HepG2 (cell line): Measurements from ENCODE around the gene RHBG. TPM values are rescaled to one million over a fixed set of nuclear protein-coding genes. Genes with fewer than 3 reads are reported as not detected.

Experiments
- AGO2 ChIP-seq: fragments of 200-400 bp; formaldehyde crosslinking; optimal IDR thresholded peaks from 2 replicates; pipeline ENCODE3; 2017; ENCODE audit warnings: mild to moderate bottlenecking, low read depth, low read length, moderate library complexity
- CHCHD3 ChIP-seq: sonication (generic); formaldehyde crosslinking; IDR thresholded peaks from 2 replicates; pipeline ENCODE4 v1.8.0; 2022; ENCODE audit warnings: mild to moderate bottlenecking, missing genetic modification reagents, moderate library complexity
- GABPA ChIP-seq, 2 experiments: IDR thresholded peaks; 2 replicates each; pipeline ENCODE4 v1.6.1; 2011 to 2016; ENCODE audit warnings: low read depth in 2 of 2, low read length in 1 of 2, missing biosample characterization in 1 of 2, missing genetic modification characterization in 1 of 2
- MEIS2 ChIP-seq: sonication (generic); formaldehyde crosslinking; IDR thresholded peaks from 2 replicates; pipeline ENCODE4 v1.9.0; 2021; ENCODE audit warnings: mild to moderate bottlenecking, missing genetic modification reagents
- POLR2A ChIP-seq, 2 experiments: IDR thresholded peaks; 2 replicates each; pipeline ENCODE4 v1.6.1; 2011; ENCODE audit warnings: low read depth in 2 of 2, low read length in 2 of 2, mild to moderate bottlenecking in 1 of 2, moderate library complexity in 1 of 2; ENCODE audit not compliant: insufficient read depth in 1 of 2
- SOX5 ChIP-seq: IDR thresholded peaks from 2 replicates; pipeline ENCODE4 v1.6.1; 2016; ENCODE audit warnings: borderline replicate concordance
- TEAD3 ChIP-seq: optimal IDR thresholded peaks from 2 replicates; pipeline ENCODE3; 2016; ENCODE audit warnings: borderline replicate concordance
- YEATS4 ChIP-seq: sonication (generic); formaldehyde crosslinking; IDR thresholded peaks from 2 replicates; pipeline ENCODE4 v1.4.0; 2020; ENCODE audit warnings: missing genetic modification reagents, borderline replicate concordance
- ZC3H4 ChIP-seq: sonication (generic); formaldehyde crosslinking; IDR thresholded peaks from 2 replicates; pipeline ENCODE4 v1.4.0; 2020; ENCODE audit warnings: missing genetic modification reagents, borderline replicate concordance
- ZFAT ChIP-seq: sonication (generic); formaldehyde crosslinking; conservative IDR thresholded peaks from 2 replicates; pipeline ENCODE4 v1.8.1; 2023; ENCODE audit warnings: missing genetic modification reagents, inconsistent platforms
- ZFP37 ChIP-seq: sonication (generic); formaldehyde crosslinking; IDR thresholded peaks from 2 replicates; pipeline ENCODE4 v1.4.0; 2020; ENCODE audit warnings: missing genetic modification reagents, borderline replicate concordance
- ZNF205 ChIP-seq: IDR thresholded peaks from 2 replicates; pipeline ENCODE4 v1.6.1; 2018; ENCODE audit warnings: missing biosample characterization, missing genetic modification reagents
- ZNF446 ChIP-seq: sonication (generic); formaldehyde crosslinking; IDR thresholded peaks from 2 replicates; pipeline ENCODE4 v1.5.0; 2020; ENCODE audit warnings: mild to moderate bottlenecking, missing genetic modification reagents
- ZNF607 ChIP-seq: sonication (generic); formaldehyde crosslinking; IDR thresholded peaks from 2 replicates; pipeline ENCODE4 v1.5.1; 2020; ENCODE audit warnings: missing genetic modification reagents, mild to moderate bottlenecking, borderline replicate concordance
- ZNF678 ChIP-seq: sonication (generic); formaldehyde crosslinking; IDR thresholded peaks from 2 replicates; pipeline ENCODE4 v1.4.0; 2020; ENCODE audit warnings: mild to moderate bottlenecking, missing genetic modification reagents
- ZNF724P ChIP-seq: sonication (generic); formaldehyde crosslinking; IDR thresholded peaks from 2 replicates; pipeline ENCODE4 v1.8.0; 2022; ENCODE audit warnings: missing genetic modification reagents, borderline replicate concordance
- ZNF790 ChIP-seq: sonication (generic); formaldehyde crosslinking; IDR thresholded peaks from 2 replicates; pipeline ENCODE4 v1.8.0; 2022; ENCODE audit warnings: missing genetic modification reagents, mild to moderate bottlenecking, borderline replicate concordance
- polyA plus RNA-seq, 8 experiments: library from polyadenylated mRNA; depleted of rRNA in 3 of 8; stranded (reverse) in 7 of 8; unstranded in 1 of 8; fragments of >200 nt; fragmentation: Illumina TruSeq in 4 of 8; extraction: Trizol in 4 of 8; gene quantifications; 2 replicates each; pipeline versions ENCODE4 v1.2.1 to v1.2.3, GENCODE V29; 2011 to 2016; ENCODE audit warnings: low read depth in 4 of 8, missing spikeins in 1 of 8, mixed read lengths in 1 of 8; ENCODE audit not compliant: insufficient read depth in 1 of 8
- total RNA-seq, 5 experiments: library from RNA; depleted of rRNA; stranded (reverse); fragments of >200 nt; fragmentation: Illumina TruSeq; extraction: Trizol; gene quantifications; 2 replicates each; pipeline ENCODE4 v1.2.3, GENCODE V29; 2016; ENCODE audit warnings: low read depth in 1 of 5
- TF ChIP-seq, protein P1 (sequence below): sonication (generic); formaldehyde crosslinking; IDR thresholded peaks from 2 replicates; pipeline ENCODE4 v1.4.0; 2020; ENCODE audit warnings: missing genetic modification reagents, borderline replicate concordance
- TF ChIP-seq, protein P2 (sequence below), 2 experiments: sonication (generic) in 1 of 2; formaldehyde crosslinking in 1 of 2; IDR thresholded peaks; 2 replicates each; pipeline versions ENCODE4 v1.4.0 to v1.6.1; 2016 to 2020; ENCODE audit warnings: borderline replicate concordance in 1 of 2, low read depth in 1 of 2, mild to moderate bottlenecking in 1 of 2, missing genetic modification reagents in 1 of 2
- TF ChIP-seq, protein P3 (sequence below), 2 experiments: sonication (generic) in 1 of 2; formaldehyde crosslinking in 1 of 2; IDR thresholded peaks; 2 replicates each; pipeline versions ENCODE4 v1.4.0 to v1.6.1; 2018 to 2020; ENCODE audit warnings: missing genetic modification reagents in 2 of 2, borderline replicate concordance in 1 of 2, low read depth in 1 of 2, mild to moderate bottlenecking in 1 of 2, missing biosample characterization in 1 of 2

RHBG gene
- total and polyA plus RNA-seq, 2 of the 13 experiments (the other 11 are each of a cell fraction or from before 2014, with no cell fraction given) = 61.8 to 73.5 TPM

DNA sequence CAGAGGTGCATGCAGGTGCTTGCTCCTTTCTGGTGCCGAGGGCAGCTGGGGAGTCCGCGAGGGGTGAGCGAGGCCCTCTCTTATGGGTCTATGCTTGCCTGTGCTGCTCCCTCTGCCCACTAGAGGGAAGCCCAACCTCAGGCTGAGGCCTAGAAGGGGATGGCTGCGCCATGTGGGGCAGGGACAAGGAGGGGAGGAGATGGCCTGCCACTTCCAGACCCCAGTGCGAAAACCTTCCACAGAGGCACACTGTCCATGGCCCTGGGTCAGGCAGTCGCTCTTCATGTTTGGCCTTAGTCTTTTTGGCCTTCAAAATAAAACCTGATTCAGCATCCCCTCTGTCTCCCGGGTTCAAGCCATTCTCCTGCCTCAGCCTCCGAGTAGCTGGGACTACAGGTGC lies 14.0 kb downstream of the RHBG start (continued):
- TF ChIP-seq, protein P1, sequence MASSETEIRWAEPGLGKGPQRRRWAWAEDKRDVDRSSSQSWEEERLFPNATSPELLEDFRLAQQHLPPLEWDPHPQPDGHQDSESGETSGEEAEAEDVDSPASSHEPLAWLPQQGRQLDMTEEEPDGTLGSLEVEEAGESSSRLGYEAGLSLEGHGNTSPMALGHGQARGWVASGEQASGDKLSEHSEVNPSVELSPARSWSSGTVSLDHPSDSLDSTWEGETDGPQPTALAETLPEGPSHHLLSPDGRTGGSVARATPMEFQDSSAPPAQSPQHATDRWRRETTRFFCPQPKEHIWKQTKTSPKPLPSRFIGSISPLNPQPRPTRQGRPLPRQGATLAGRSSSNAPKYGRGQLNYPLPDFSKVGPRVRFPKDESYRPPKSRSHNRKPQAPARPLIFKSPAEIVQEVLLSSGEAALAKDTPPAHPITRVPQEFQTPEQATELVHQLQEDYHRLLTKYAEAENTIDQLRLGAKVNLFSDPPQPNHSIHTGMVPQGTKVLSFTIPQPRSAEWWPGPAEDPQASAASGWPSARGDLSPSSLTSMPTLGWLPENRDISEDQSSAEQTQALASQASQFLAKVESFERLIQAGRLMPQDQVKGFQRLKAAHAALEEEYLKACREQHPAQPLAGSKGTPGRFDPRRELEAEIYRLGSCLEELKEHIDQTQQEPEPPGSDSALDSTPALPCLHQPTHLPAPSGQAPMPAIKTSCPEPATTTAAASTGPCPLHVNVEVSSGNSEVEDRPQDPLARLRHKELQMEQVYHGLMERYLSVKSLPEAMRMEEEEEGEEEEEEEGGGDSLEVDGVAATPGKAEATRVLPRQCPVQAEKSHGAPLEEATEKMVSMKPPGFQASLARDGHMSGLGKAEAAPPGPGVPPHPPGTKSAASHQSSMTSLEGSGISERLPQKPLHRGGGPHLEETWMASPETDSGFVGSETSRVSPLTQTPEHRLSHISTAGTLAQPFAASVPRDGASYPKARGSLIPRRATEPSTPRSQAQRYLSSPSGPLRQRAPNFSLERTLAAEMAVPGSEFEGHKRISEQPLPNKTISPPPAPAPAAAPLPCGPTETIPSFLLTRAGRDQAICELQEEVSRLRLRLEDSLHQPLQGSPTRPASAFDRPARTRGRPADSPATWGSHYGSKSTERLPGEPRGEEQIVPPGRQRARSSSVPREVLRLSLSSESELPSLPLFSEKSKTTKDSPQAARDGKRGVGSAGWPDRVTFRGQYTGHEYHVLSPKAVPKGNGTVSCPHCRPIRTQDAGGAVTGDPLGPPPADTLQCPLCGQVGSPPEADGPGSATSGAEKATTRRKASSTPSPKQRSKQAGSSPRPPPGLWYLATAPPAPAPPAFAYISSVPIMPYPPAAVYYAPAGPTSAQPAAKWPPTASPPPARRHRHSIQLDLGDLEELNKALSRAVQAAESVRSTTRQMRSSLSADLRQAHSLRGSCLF = no peak
- peak in 1 of 2 experiments; percentile 35; a peak in 1 of 4 replicates for TF ChIP-seq POLR2A (IDR thresholded peaks at IDR 0.05; ENCODE audit: insufficient read depth in 1 of 2, low read depth in 2 of 2, low read length in 2 of 2)
- TF ChIP-seq YEATS4 (CRISPR knock-in tag) = no peak
- no peak for TF ChIP-seq ZNF790
- no peak for TF ChIP-seq TEAD3
- no peak for TF ChIP-seq ZNF205 (CRISPR knock-in tag)
- no peak for TF ChIP-seq GABPA (IDR thresholded peaks at IDR 0.05; ENCODE audit: low read depth, low read length)
- no peak for TF ChIP-seq GABPA (CRISPR knock-in tag; IDR thresholded peaks at IDR 0.05; ENCODE audit: low read depth)
- TF ChIP-seq, protein P2, sequence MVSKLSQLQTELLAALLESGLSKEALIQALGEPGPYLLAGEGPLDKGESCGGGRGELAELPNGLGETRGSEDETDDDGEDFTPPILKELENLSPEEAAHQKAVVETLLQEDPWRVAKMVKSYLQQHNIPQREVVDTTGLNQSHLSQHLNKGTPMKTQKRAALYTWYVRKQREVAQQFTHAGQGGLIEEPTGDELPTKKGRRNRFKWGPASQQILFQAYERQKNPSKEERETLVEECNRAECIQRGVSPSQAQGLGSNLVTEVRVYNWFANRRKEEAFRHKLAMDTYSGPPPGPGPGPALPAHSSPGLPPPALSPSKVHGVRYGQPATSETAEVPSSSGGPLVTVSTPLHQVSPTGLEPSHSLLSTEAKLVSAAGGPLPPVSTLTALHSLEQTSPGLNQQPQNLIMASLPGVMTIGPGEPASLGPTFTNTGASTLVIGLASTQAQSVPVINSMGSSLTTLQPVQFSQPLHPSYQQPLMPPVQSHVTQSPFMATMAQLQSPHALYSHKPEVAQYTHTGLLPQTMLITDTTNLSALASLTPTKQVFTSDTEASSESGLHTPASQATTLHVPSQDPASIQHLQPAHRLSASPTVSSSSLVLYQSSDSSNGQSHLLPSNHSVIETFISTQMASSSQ (IDR thresholded peaks at IDR 0.05; ENCODE audit: low read depth) = no peak
- TF ChIP-seq, protein P2 (CRISPR knock-in tag; IDR thresholded peaks at IDR 0.05; ENCODE audit: borderline replicate concordance) = no peak
- no peak for TF ChIP-seq ZNF724P
- TF ChIP-seq AGO2 = peak; percentile 64
- no peak for TF ChIP-seq ZFAT
- no peak for TF ChIP-seq ZC3H4 (CRISPR knock-in tag)
- TF ChIP-seq MEIS2 (CRISPR knock-in tag) = no peak
- no peak for TF ChIP-seq ZNF607
- TF ChIP-seq ZNF446 = no peak
- no peak for TF ChIP-seq ZNF678 (CRISPR knock-in tag)
- no peak for TF ChIP-seq CHCHD3 (CRISPR knock-in tag)
- no peak for TF ChIP-seq SOX5 (CRISPR knock-in tag)
- TF ChIP-seq, protein P3, sequence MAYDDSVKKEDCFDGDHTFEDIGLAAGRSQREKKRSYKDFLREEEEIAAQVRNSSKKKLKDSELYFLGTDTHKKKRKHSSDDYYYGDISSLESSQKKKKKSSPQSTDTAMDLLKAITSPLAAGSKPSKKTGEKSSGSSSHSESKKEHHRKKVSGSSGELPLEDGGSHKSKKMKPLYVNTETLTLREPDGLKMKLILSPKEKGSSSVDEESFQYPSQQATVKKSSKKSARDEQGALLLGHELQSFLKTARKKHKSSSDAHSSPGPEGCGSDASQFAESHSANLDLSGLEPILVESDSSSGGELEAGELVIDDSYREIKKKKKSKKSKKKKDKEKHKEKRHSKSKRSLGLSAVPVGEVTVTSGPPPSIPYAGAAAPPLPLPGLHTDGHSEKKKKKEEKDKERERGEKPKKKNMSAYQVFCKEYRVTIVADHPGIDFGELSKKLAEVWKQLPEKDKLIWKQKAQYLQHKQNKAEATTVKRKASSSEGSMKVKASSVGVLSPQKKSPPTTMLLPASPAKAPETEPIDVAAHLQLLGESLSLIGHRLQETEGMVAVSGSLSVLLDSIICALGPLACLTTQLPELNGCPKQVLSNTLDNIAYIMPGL (CRISPR knock-in tag; IDR thresholded peaks at IDR 0.05; ENCODE audit: borderline replicate concordance in 1 of 2, low read depth in 1 of 2) = 0 out of 4 replicates have a peak, but pooled peaks of 1 of the 2 experiments have one; percentile 27
- TF ChIP-seq ZFP37 (CRISPR knock-in tag) = no peak
